Measurements from ENCODE around the gene RGL4.

DNA sequence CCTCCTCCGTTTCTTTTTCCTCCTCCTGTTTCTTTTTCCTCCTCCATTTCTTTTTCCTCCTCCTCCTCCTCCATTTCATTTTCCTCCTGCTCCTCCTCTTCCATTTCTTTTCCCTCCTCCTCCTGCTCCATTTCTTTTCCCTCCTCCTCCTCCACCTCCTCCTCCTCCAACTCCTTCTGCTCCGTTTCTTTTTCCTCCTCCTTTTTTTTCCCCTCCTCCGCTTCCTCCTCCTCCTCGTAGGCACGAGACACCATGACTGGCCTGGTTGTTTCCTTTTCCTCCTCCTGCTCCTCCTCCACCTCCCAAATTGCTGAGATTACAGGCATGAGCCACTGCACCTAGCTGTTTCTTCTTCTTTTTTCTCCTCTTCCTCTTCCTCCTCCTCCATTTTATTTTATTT lies 33.1 kb upstream of the RGL4 start:
- TF ChIP-seq CHD1 (IDR thresholded peaks at IDR 0.05; ENCODE audit: low read depth, low read length) = no peak
- TF ChIP-seq CTCF (IDR thresholded peaks at IDR 0.05; ENCODE audit: control extremely low read depth in 1 of 3, insufficient read depth in 1 of 3, low read depth in 1 of 3, low read length in 3 of 3) = no peak
- no peak for TF ChIP-seq RAD21 (IDR thresholded peaks at IDR 0.05 in 1 of 2, conservative IDR thresholded peaks at IDR 0.05 in 1 of 2; ENCODE audit: low read depth in 2 of 2, low read length in 2 of 2)
- no peak for TF ChIP-seq TAF1 (IDR thresholded peaks at IDR 0.05; ENCODE audit: low read depth, low read length)
- TF ChIP-seq ATF2 (IDR thresholded peaks at IDR 0.05; ENCODE audit: low read length) = no peak
- no peak for TF ChIP-seq POLR2A (IDR thresholded peaks at IDR 0.05; ENCODE audit: control extremely low read depth in 1 of 2, low read depth in 2 of 2, low read length in 2 of 2)

Measured in H1 (cell line).